Fibroblast of the aortic adventitia (primary cell): ENCODE results near the gene OS9. TPM values are rescaled to one million over a fixed set of nuclear protein-coding genes. Genes with fewer than 3 reads are reported as not detected.
"Not testable (repeated sequence)": the region's sequence is repeated elsewhere in the genome, so short reads cannot be mapped to it uniquely, and the experiment has no call there.

Experiments used
- DNase-seq: peaks from one replicate; pipeline ENCODE4 v3.0.0-alpha.2; 2010; ENCODE audit warnings: low read depth
- H3K4me3 ChIP-seq: 2 replicates; pipeline ENCODE4 v1.5.1; 2011; ENCODE audit warnings: low read depth, mild to moderate bottlenecking, control low read depth, low read length, moderate library complexity
- total RNA-seq: library from RNA; depleted of rRNA; stranded (reverse); fragments of >200 nt; gene quantifications from 2 replicates; pipeline ENCODE4 v1.2.3, GENCODE V29; 2012; ENCODE audit warnings: low replicate concordance
- TF ChIP-seq, protein P1 (sequence below): IDR thresholded peaks from 2 replicates; pipeline ENCODE4 v1.5.1; 2011; ENCODE audit warnings: mild to moderate bottlenecking, low read length, control low read depth, inconsistent platforms; ENCODE audit not compliant: insufficient read depth

The OS9 gene
- total RNA-seq, 1 donor, result 229 TPM

DNA sequence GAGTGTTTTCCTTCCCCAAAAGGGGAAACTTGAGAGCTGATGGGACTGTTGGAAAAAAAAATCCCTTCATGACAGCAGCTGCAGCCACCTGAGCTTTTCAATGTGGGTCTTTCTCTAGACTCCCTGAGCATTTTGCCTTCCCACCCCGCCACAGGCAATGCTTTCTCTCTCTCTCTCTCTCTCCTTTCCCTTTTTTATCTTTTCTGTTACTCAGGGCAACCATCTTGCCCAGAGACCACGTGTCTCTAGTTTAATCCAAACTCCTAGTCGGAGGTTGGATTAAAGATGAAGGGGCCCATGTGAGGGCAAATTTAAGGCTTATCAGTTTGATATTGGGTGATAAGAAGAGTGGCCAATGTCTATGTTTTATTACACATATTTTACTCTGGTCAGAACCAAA, 35.0 kb upstream of the OS9 start:
- TF ChIP-seq, protein P1, sequence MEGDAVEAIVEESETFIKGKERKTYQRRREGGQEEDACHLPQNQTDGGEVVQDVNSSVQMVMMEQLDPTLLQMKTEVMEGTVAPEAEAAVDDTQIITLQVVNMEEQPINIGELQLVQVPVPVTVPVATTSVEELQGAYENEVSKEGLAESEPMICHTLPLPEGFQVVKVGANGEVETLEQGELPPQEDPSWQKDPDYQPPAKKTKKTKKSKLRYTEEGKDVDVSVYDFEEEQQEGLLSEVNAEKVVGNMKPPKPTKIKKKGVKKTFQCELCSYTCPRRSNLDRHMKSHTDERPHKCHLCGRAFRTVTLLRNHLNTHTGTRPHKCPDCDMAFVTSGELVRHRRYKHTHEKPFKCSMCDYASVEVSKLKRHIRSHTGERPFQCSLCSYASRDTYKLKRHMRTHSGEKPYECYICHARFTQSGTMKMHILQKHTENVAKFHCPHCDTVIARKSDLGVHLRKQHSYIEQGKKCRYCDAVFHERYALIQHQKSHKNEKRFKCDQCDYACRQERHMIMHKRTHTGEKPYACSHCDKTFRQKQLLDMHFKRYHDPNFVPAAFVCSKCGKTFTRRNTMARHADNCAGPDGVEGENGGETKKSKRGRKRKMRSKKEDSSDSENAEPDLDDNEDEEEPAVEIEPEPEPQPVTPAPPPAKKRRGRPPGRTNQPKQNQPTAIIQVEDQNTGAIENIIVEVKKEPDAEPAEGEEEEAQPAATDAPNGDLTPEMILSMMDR, result no peak
- H3K4me3 ChIP-seq, result no peak overlapping the region
- no peak for DNase-seq

DNA sequence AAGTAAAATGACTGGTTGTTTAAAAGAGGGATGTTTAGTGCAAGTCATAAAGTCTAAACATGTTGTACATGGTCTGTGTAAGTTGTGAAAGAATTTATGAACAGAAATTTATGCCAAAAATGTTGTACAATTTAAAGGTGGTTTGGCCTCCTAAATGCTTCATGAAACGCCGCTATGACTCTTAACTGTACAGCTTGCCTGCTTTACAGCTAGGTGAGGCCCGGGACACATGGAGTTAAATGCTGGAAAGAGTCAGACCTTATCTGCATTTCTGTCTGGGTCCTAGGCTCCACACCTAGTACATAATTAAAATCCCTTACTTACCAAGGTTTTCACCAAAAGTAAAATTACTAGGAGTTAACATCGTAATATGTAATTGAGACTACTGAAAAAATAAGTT, 32.6 kb upstream of the OS9 start:
- TF ChIP-seq, protein P1, result no peak
- no peak overlapping the region for H3K4me3 ChIP-seq
- no peak for DNase-seq

DNA sequence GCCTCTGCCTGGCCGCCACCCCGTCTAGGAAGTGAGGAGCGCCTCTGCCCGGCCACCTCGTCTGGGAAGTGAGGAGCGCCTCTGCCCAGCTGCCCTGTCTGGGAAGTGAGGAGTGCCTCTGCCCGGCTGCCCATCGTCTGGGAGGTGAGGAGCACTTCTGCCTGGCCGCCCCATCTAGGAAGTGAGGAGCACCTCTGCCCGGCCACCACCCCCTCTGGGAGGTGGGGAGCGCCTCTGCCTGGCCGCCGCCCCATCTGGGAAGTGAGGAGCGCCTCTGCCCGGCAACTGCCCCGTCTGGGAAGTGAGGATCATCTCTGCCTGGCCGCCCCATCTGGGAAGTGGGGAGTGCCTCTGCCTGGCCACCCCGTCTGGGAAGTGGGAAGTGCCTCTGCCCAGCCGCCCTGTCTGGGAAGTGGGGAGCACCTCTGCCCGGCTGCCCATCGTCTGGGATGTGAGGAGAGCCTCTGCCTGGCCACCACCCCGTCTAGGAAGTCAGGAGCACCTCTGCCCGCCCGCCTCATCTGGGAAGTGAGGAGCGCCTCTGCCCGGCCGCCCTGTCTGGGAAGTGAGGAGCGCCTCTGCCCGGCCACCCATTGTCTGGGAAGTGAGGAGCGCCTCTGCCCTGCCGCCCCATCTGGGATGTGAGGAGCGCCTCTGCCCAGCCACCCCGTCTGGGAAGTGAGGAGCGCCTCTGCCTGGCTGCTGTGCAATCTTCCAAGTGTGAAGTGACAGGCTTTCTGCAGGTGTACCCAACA, 28.7 kb upstream of the OS9 start:
- DNase-seq, H3K4me3 ChIP-seq: not testable (repeated sequence)

DNA sequence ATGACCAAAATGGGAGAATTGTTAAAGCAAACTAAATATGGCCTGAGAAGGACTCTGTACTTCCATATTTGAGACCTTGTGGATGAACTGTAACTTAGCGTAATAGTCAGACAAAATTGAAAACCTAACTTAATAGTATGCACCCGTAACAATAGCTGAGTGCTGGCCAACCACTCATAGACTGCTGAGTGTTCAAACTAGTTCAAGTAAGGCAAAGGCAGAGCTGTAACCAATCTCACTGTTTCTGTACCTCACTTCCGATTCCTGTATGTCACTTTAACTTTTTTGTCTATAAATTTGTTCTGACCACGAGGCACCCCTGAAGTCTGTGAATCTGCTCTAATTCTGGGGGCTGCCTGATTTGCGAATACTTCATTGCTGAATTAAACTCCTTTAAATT, 27.0 kb upstream of the OS9 start:
- TF ChIP-seq, protein P1, result no peak
- no peak overlapping the region for H3K4me3 ChIP-seq
- DNase-seq, result no peak

DNA sequence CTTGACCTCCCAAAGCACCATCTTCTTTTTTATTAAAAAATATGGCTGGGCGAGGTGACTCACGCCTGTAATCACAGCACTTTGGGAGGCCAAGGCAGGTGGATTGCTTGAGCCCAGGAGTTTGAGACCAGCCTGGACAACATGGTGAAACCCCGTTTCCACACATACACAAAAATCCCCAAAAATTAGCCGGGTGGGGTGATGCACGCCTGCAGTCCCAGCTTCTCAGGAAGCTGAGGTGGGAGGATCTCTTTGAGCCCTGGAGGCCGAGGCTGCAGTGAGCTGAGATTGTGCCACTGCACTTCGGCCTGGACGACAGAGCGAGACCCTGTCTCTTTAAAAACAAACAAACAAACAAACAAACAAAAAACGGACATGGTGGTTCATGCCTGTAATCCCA, 24.2 kb upstream of the OS9 start:
- not testable (repeated sequence) for DNase-seq

DNA sequence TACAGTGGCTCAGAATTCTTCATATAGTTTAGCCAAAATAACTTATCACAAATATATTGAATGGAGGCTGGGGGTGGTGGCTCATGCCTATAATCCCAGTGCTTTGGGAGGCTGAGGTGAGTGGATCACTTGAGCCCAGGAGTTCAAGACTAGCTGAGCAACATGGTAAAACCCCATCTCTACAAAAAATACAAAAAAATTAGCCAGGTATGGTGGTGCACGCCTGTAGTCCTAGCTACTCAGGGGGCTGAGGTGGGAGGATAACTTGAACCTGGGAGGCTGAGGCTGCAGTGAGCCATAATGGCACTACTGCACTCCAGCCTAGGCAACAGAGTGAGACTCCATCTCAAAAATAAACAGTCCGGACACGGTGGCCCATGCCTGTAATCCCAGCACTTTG, 22.1 kb upstream of the OS9 start:
- DNase-seq, H3K4me3 ChIP-seq: not testable (repeated sequence)

More for the DNA sequence above, 24.2 kb upstream of the OS9 start:
- H3K4me3 ChIP-seq, result not testable (repeated sequence)

DNA sequence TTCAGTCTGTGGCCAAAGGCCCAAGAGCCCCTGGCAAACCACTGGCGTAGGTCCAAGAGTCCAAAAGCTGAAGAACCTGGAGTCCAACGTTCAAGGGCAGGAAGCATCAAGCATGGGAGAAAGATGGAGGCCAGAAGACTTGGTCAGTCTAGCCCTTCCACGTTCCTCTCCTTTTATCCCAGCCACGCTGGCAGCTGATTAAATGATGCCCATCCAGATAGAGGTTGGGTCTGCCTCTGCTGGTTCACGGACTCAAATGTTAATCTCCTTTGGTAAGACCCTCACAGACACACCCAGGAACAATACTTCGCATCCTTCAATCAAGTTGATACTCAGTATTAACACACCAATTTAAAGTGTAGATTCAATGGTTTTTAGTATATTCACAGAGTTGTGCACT, 21.1 kb upstream of the OS9 start:
- DNase-seq, result no peak
- TF ChIP-seq, protein P1, result no peak
- no peak overlapping the region for H3K4me3 ChIP-seq

DNA sequence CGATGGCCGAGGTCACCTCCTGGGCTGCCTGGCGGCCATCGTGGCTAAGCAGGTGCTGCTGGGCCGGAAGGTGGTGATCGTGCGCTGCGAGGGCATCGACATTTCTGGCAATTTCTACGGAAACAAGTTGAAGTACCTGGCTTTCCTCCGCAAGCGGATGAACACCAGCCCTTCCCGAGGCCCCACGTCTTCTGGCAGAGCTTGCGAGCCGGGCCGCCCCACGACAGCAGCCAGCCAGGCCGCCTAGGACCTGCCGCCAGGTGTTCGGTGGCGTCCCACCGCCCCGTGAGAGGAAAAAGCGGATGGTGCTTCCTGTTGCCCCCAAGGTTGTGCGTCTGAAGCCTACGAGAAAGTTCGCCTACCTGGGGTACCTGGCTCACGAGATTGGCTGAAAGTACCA, 19.2 kb upstream of the OS9 start:
- TF ChIP-seq, protein P1, result no peak
- no peak for DNase-seq
- H3K4me3 ChIP-seq, result no peak overlapping the region

DNA sequence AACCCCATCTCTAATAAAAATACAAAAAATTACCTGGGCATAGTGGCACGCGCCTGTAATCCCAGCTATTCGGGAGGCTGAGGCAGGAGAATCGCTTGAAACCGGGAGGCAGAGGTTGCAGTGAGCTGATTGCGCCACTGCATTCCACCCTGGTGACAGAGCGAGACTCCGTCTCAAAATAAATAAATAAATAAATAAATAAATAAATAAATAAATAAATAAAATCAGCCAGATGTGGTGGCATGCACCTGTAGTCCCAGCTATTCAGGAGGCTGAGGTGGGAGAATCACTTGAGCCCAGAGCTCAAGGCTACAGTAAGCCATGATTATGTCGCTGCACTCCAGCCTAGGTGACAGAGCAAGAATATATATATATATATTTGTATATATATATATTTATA, 16.0 kb upstream of the OS9 start:
- DNase-seq, H3K4me3 ChIP-seq: not testable (repeated sequence)
